ENCODE data around the gene CCN2.

Gene CCN2

DNA sequence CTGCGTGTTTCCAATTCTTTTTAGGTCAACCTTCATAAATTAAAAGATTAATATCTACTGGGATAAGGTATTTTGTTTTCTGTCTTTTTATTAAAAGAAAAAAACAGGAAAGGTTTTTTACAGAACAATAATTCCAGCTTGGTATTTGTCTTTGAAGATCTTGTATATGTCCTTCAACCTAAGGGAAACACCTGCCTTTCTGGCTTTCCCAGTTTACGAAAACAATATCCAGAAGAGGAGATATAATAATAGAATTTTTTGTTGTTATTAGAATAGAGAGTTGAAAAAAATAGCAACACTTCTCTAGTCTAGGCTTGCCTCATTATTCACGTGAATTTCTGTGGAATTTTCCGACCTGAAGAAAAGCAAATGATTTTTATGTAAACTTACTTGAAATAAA lies 37.9 kb upstream of the CCN2 start:
- H3K9ac ChIP-seq (ENCODE audit: insufficient read length) = no peak overlapping the region
- no peak for TF ChIP-seq FOXP2 (optimal IDR thresholded peaks at IDR 0.05; ENCODE audit: control extremely low read depth, extremely low read length, insufficient read depth)
- TF ChIP-seq POLR2AphosphoS5 (IDR thresholded peaks at IDR 0.05; ENCODE audit: borderline replicate concordance, low read depth, low read length) = no peak
- no peak for TF ChIP-seq EZH2 (IDR thresholded peaks at IDR 0.05)
- no peaks in the 10 kb centered on the region for H3K36me3 ChIP-seq (ENCODE audit: insufficient read depth, low read length)
- no peaks in the 10 kb centered on the region for H3K9me3 ChIP-seq (ENCODE audit: low read depth, low read length)
- no peak for DNase-seq (ENCODE audit: low read depth, low spot score)
- no peak overlapping the region for H3K4me3 ChIP-seq
- H3K27ac ChIP-seq = no peak overlapping the region

GRCh38 chr6:131982740-131983259 lies 31.6 kb upstream of the CCN2 start:
- Histone ChIP-seq H3K4me3 (no peak overlapping the region), H3K9ac (ENCODE audit: insufficient read length) (no peak overlapping the region), H3K36me3 (ENCODE audit: insufficient read depth, low read length) (no peaks in the 10 kb centered on the region), H3K9me3 (ENCODE audit: low read depth, low read length) (no peaks in the 10 kb centered on the region), H3K27ac (no peak overlapping the region)
- TF ChIP-seq POLR2AphosphoS5 (IDR thresholded peaks at IDR 0.05; ENCODE audit: borderline replicate concordance, low read depth, low read length) (no peak), FOXP2 (optimal IDR thresholded peaks at IDR 0.05; ENCODE audit: control extremely low read depth, extremely low read length, insufficient read depth) (no peak), EZH2 (IDR thresholded peaks at IDR 0.05) (no peak)
- DNase-seq (ENCODE audit: low read depth, low spot score) = no peak

GRCh38 chr6:131981624-131981978 lies 30.4 kb upstream of the CCN2 start:
- no peak for TF ChIP-seq EZH2 (IDR thresholded peaks at IDR 0.05)
- no peak for TF ChIP-seq POLR2AphosphoS5 (IDR thresholded peaks at IDR 0.05; ENCODE audit: borderline replicate concordance, low read depth, low read length)
- no peak for TF ChIP-seq FOXP2 (optimal IDR thresholded peaks at IDR 0.05; ENCODE audit: control extremely low read depth, extremely low read length, insufficient read depth)
- DNase-seq (ENCODE audit: low read depth, low spot score) = no peak
- H3K27ac ChIP-seq = no peak overlapping the region
- no peaks in the 10 kb centered on the region for H3K9me3 ChIP-seq (ENCODE audit: low read depth, low read length)
- H3K36me3 ChIP-seq (ENCODE audit: insufficient read depth, low read length) = no peaks in the 10 kb centered on the region
- H3K9ac ChIP-seq (ENCODE audit: insufficient read length) = no peak overlapping the region
- H3K4me3 ChIP-seq = no peak overlapping the region

GRCh38 chr6:131980791-131981623 lies 29.8 kb upstream of the CCN2 start:
- no peak overlapping the region for H3K9ac ChIP-seq (ENCODE audit: insufficient read length)
- H3K9me3 ChIP-seq (ENCODE audit: low read depth, low read length) = no peaks in the 10 kb centered on the region
- no peak for TF ChIP-seq FOXP2 (optimal IDR thresholded peaks at IDR 0.05; ENCODE audit: control extremely low read depth, extremely low read length, insufficient read depth)
- TF ChIP-seq POLR2AphosphoS5 (IDR thresholded peaks at IDR 0.05; ENCODE audit: borderline replicate concordance, low read depth, low read length) = no peak
- no peak for TF ChIP-seq EZH2 (IDR thresholded peaks at IDR 0.05)
- no peak overlapping the region for H3K27ac ChIP-seq
- no peak for DNase-seq (ENCODE audit: low read depth, low spot score)
- no peak overlapping the region for H3K4me3 ChIP-seq
- no peaks in the 10 kb centered on the region for H3K36me3 ChIP-seq (ENCODE audit: insufficient read depth, low read length)

- Histone ChIP-seq H3K9me3 (ENCODE audit: low read depth, low read length) (no peaks in the 10 kb centered on the region), H3K4me3 (no peak overlapping the region), H3K27ac (no peak overlapping the region), H3K36me3 (ENCODE audit: insufficient read depth, low read length) (no peaks in the 10 kb centered on the region), H3K9ac (ENCODE audit: insufficient read length) (no peak overlapping the region)
- TF ChIP-seq FOXP2 (optimal IDR thresholded peaks at IDR 0.05; ENCODE audit: control extremely low read depth, extremely low read length, insufficient read depth) = no peak
- no peak for TF ChIP-seq EZH2 (IDR thresholded peaks at IDR 0.05)
- no peak for TF ChIP-seq POLR2AphosphoS5 (IDR thresholded peaks at IDR 0.05; ENCODE audit: borderline replicate concordance, low read depth, low read length)
- DNase-seq (ENCODE audit: low read depth, low spot score) = no peak
Observed at GRCh38 chr6:131980338-131980790, 29.2 kb upstream of the CCN2 start.

GRCh38 chr6:131979515-131980337 lies 28.6 kb upstream of the CCN2 start:
- Histone ChIP-seq H3K27ac (no peak overlapping the region), H3K4me3 (no peak overlapping the region), H3K9ac (ENCODE audit: insufficient read length) (no peak overlapping the region), H3K9me3 (ENCODE audit: low read depth, low read length) (no peaks in the 10 kb centered on the region), H3K36me3 (ENCODE audit: insufficient read depth, low read length) (no peaks in the 10 kb centered on the region)
- TF ChIP-seq EZH2 (IDR thresholded peaks at IDR 0.05) = no peak
- no peak for TF ChIP-seq POLR2AphosphoS5 (IDR thresholded peaks at IDR 0.05; ENCODE audit: borderline replicate concordance, low read depth, low read length)
- no peak for TF ChIP-seq FOXP2 (optimal IDR thresholded peaks at IDR 0.05; ENCODE audit: control extremely low read depth, extremely low read length, insufficient read depth)
- DNase-seq (ENCODE audit: low read depth, low spot score) = no peak

GRCh38 chr6:131978522-131978921 lies 27.4 kb upstream of the CCN2 start:
- H3K9ac ChIP-seq (ENCODE audit: insufficient read length) = no peak overlapping the region
- no peaks in the 10 kb centered on the region for H3K36me3 ChIP-seq (ENCODE audit: insufficient read depth, low read length)
- TF ChIP-seq FOXP2 (optimal IDR thresholded peaks at IDR 0.05; ENCODE audit: control extremely low read depth, extremely low read length, insufficient read depth) (no peak), POLR2AphosphoS5 (IDR thresholded peaks at IDR 0.05; ENCODE audit: borderline replicate concordance, low read depth, low read length) (no peak), EZH2 (IDR thresholded peaks at IDR 0.05) (no peak)
- no peak overlapping the region for H3K4me3 ChIP-seq
- no peak overlapping the region for H3K27ac ChIP-seq
- no peak for DNase-seq (ENCODE audit: low read depth, low spot score)
- H3K9me3 ChIP-seq (ENCODE audit: low read depth, low read length) = no peaks in the 10 kb centered on the region

DNA sequence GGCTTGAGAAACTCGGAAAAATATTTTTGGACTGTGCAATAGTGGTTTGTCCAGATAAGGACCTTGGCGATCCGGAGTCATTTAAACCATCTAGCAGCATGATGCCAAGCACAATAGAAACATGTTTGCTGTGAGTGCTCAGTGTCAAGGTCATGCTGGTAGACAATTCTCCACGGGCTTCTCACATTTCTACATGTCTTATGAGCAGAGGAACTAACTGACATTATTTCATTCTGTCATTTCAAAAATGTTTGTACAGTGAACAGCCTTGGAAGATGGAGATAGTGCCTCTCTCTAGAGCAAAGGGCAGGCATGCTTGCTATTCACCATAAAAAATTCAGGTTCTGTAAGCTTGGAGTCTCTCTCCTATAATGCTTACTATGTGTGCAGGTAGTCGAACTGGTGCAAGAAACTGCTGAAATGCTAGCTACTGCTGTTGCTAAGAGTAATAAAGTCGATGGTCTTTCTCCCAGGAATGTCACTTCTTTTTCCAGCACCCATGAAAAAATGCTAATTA lies 25.4 kb upstream of the CCN2 start:
- no peak overlapping the region for H3K4me3 ChIP-seq
- H3K36me3 ChIP-seq (ENCODE audit: insufficient read depth, low read length) = no peaks in the 10 kb centered on the region

More for the DNA sequence above, 25.4 kb upstream of the CCN2 start:
- Histone ChIP-seq H3K27ac (no peak overlapping the region), H3K9ac (ENCODE audit: insufficient read length) (no peak overlapping the region), H3K9me3 (ENCODE audit: low read depth, low read length) (no peaks in the 10 kb centered on the region)
- TF ChIP-seq POLR2AphosphoS5 (IDR thresholded peaks at IDR 0.05; ENCODE audit: borderline replicate concordance, low read depth, low read length) (no peak), EZH2 (IDR thresholded peaks at IDR 0.05) (no peak), FOXP2 (optimal IDR thresholded peaks at IDR 0.05; ENCODE audit: control extremely low read depth, extremely low read length, insufficient read depth) (no peak)
- DNase-seq (ENCODE audit: low read depth, low spot score) = no peak
